IMR-90 (cell line): ENCODE measurements around the gene CISTR. TPM values are rescaled to one million over a fixed set of nuclear protein-coding genes. Genes with fewer than 3 reads are reported as not detected.
A peak's percentile ranks its signal among the peaks of the same experiment; 100 is the strongest.

Experiments used
- ATAC-seq: fragments of 200-7000 bp; cut with Tn5 transposase; 2 replicates; pipeline ENCODE4 v1.9.1; 2020; ENCODE audit warnings: low read depth, mild to moderate bottlenecking, moderate library complexity
- BruUV-seq: library from RNA; stranded (reverse); fragments of 400-500 nt; replicated peaks from 2 replicates; lab custom pipeline; 2021; lab: Mats Ljungman, UMichigan
- CTCF ChIA-PET: fragments of 300-600 bp; formaldehyde crosslinking; extraction: SDS; loops from one replicate; lab custom pipeline; 2021; ENCODE audit warnings: antibody characterized with exemption; lab: Yijun Ruan, JAX
- POLR2A ChIA-PET: fragments of 300-600 bp; sonication (Branson Sonifier 250); formaldehyde crosslinking; loops from one replicate; lab custom pipeline; 2022; ENCODE audit warnings: antibody characterized with exemption; ENCODE audit not compliant: unreplicated experiment; lab: Charles Lee
- DNase-seq: peaks from one replicate; pipeline ENCODE4 v3.0.0; 2013
- H2AFZ ChIP-seq: replicated peaks from 2 replicates; pipeline ENCODE3; 2013; ENCODE audit warnings: low read length, mild to moderate bottlenecking; ENCODE audit not compliant: poor library complexity
- H2AK5ac ChIP-seq: 2 replicates; pipeline ENCODE4 v1.6.1; 2013; ENCODE audit warnings: low read depth, low read length, inconsistent platforms
- H2AK9ac ChIP-seq: replicated peaks from 2 replicates; pipeline ENCODE3; 2013; ENCODE audit warnings: mild to moderate bottlenecking, low read depth, low read length, moderate library complexity; ENCODE audit not compliant: poor library complexity
- H2BK120ac ChIP-seq: 2 replicates; pipeline ENCODE4 v1.6.1; 2013; ENCODE audit warnings: low read depth, low read length, inconsistent platforms
- H2BK15ac ChIP-seq: 3 replicates; pipeline ENCODE4 v1.6.1; 2013; ENCODE audit warnings: low read depth, low read length, inconsistent platforms
- H2BK20ac ChIP-seq: 2 replicates; pipeline ENCODE4 v1.6.1; 2013; ENCODE audit warnings: low read depth, mild to moderate bottlenecking, inconsistent platforms, low read length, moderate library complexity
- H2BK5ac ChIP-seq: 2 replicates; pipeline ENCODE4 v1.6.1; 2013; ENCODE audit warnings: mild to moderate bottlenecking, low read depth, low read length, inconsistent platforms; ENCODE audit not compliant: poor library complexity, severe bottlenecking
- H3K14ac ChIP-seq: replicated peaks from 2 replicates; pipeline ENCODE4 v1.6.1; 2013; ENCODE audit warnings: low read depth, low read length, inconsistent platforms
- H3K18ac ChIP-seq: 2 replicates; pipeline ENCODE4 v1.6.1; 2013; ENCODE audit warnings: low read depth, low read length, control low read depth
- H3K23ac ChIP-seq: 2 replicates; pipeline ENCODE4 v1.6.1; 2013; ENCODE audit warnings: low read depth, low read length, inconsistent platforms
- H3K27ac ChIP-seq: 2 replicates; pipeline ENCODE4 v1.5.1; 2013; ENCODE audit warnings: mild to moderate bottlenecking, control low read depth, low read length; ENCODE audit not compliant: insufficient read depth
- H3K27me3 ChIP-seq: 2 replicates; pipeline ENCODE4 v1.6.1; 2013; ENCODE audit warnings: low read length; ENCODE audit not compliant: control insufficient read depth, insufficient read depth
- H3K36me3 ChIP-seq: 2 replicates; pipeline ENCODE4 v1.6.1; 2013; ENCODE audit warnings: low read length, mixed read lengths; ENCODE audit not compliant: control insufficient read depth, insufficient read depth
- H3K4ac ChIP-seq: 2 replicates; pipeline ENCODE4 v1.6.1; 2013; ENCODE audit warnings: low read depth, low read length, inconsistent platforms
- H3K4me1 ChIP-seq: 2 replicates; pipeline ENCODE4 v1.6.1; 2013; ENCODE audit warnings: low read length, mixed read lengths; ENCODE audit not compliant: control insufficient read depth, insufficient read depth
- H3K4me2 ChIP-seq: 2 replicates; pipeline ENCODE4 v1.6.1; 2013; ENCODE audit warnings: low read depth, mild to moderate bottlenecking, control low read depth, low read length, moderate library complexity
- H3K4me3 ChIP-seq: 2 replicates; pipeline ENCODE4 v1.5.1; 2013; ENCODE audit warnings: low read depth, mild to moderate bottlenecking, control low read depth, low read length, moderate library complexity; ENCODE audit not compliant: insufficient read depth
- H3K56ac ChIP-seq: 2 replicates; pipeline ENCODE4 v1.6.1; 2013; ENCODE audit warnings: low read length, inconsistent platforms; ENCODE audit not compliant: insufficient read depth; ENCODE audit errors: extremely low read depth
- H3K79me1 ChIP-seq, 2 experiments: 2 replicates each; pipeline ENCODE4 v1.6.1; 2013; ENCODE audit warnings: low read length in 2 of 2, inconsistent platforms in 1 of 2, low read depth in 1 of 2
- H3K9ac ChIP-seq: 2 replicates; pipeline ENCODE4 v1.6.1; 2013; ENCODE audit warnings: low read depth, low read length, control low read depth
- H3K9me1 ChIP-seq: 2 replicates; pipeline ENCODE4 v1.6.1; 2013; ENCODE audit warnings: low read length, inconsistent platforms; ENCODE audit not compliant: insufficient read depth
- H3K9me3 ChIP-seq: 2 replicates; pipeline ENCODE4 v1.6.1; 2013; ENCODE audit warnings: low read length; ENCODE audit not compliant: control insufficient read depth, insufficient read depth
- H4K20me1 ChIP-seq: 2 replicates; pipeline ENCODE4 v1.6.1; 2013; ENCODE audit warnings: low read length, inconsistent platforms; ENCODE audit not compliant: insufficient read depth
- H4K5ac ChIP-seq: 2 replicates; pipeline ENCODE4 v1.6.1; 2013; ENCODE audit warnings: mild to moderate bottlenecking, low read depth, low read length, control low read depth
- H4K8ac ChIP-seq, 2 experiments: 2 replicates each; pipeline ENCODE4 v1.6.1; 2013; ENCODE audit warnings: low read depth in 2 of 2, low read length in 2 of 2, control low read depth in 1 of 2, inconsistent platforms in 1 of 2
- H4K91ac ChIP-seq: 2 replicates; pipeline ENCODE4 v1.6.1; 2013; ENCODE audit warnings: low read depth, low read length, inconsistent platforms; ENCODE audit not compliant: insufficient read depth
- ELK1 ChIP-seq: fragments of 150-350 bp; IDR thresholded peaks from 2 replicates; pipeline ENCODE4 v1.6.1; 2016; ENCODE audit warnings: low read depth, mild to moderate bottlenecking, low read length, moderate library complexity, borderline replicate concordance
- MXI1 ChIP-seq: IDR thresholded peaks from 2 replicates; pipeline ENCODE4 v1.6.1; 2012; ENCODE audit warnings: low read depth, mild to moderate bottlenecking, low read length, moderate library complexity, borderline replicate concordance
- NFE2L2 ChIP-seq: fragments of 150-350 bp; IDR thresholded peaks from 2 replicates; pipeline ENCODE4 v1.6.1; 2016; ENCODE audit warnings: low read depth, mild to moderate bottlenecking, low read length
- WGBS, 2 experiments: methylation state at CpG; one replicate each; pipeline versions ENCODE4 v1.1.5 to v1.1.7; 2013; ENCODE audit warnings: missing lambda C conversion rate in 2 of 2; ENCODE audit not compliant: insufficient read length in 1 of 2; ENCODE audit errors: extremely low coverage in 2 of 2; 5-methylcytosine and 5-hydroxymethylcytosine counted together
- dilution Hi-C: fragments of 300-500 bp; cut with HindIII; formaldehyde crosslinking; loops from one replicate; pipeline ENCODE4 v1.14.3; 2018; ENCODE audit warnings: low sequenced_read_pairs; ENCODE audit not compliant: unreplicated experiment
- in situ Hi-C: fragments of 300-500 bp; cut with MboI; formaldehyde crosslinking; loops from 3 replicates; pipeline ENCODE4 v1.14.3; 2019; ENCODE audit warnings: low sequenced_read_pairs, inconsistent platforms, mixed read lengths
- intact Hi-C: fragments of 100-400 bp; cut with micrococcal nuclease; formaldehyde crosslinking; loops from 2 replicates; pipeline ENCODE4 v1.10.0; 2022
- polyA plus RNA-seq, 3 experiments: library from polyadenylated mRNA; depleted of rRNA; stranded (reverse); fragments of >200 nt; gene quantifications; 2 replicates each; pipeline ENCODE4 v1.2.3, GENCODE V29; 2012; ENCODE audit warnings: low replicate concordance in 1 of 3
- total RNA-seq: library from RNA; depleted of rRNA; stranded (reverse); fragments of >200 nt; gene quantifications from 2 replicates; pipeline ENCODE4 v1.2.3, GENCODE V29; 2012

Gene CISTR
- total and polyA plus RNA-seq, 2 of the 4 experiments (the other 2 are of a cell fraction): not detected

GRCh38 chr12:53768976-53769375 lies 17.2 kb upstream of the CISTR start:
- no TSS peak for BruUV-seq
- Histone ChIP-seq H3K4me3 (no peak overlapping the region), H4K91ac (peak overlapping the region; percentile 86; the same call in 1 of the 2 replicates), H4K5ac (no peak overlapping the region), H2AK5ac (peak overlapping the region; percentile 2), H3K9me3 (no peaks in the 10 kb centered on the region), H3K9ac (no peak overlapping the region), H2AK9ac (peak overlapping the region; percentile 37), H4K8ac (0 out of 4 replicates have a peak overlapping the region, but pooled peaks of 1 of the 2 experiments have one; percentile 43), H2BK20ac (peak overlapping the region; percentile 94), H3K4me1 (peaks cover 13% of the 10 kb centered on the region), H3K27ac (no peak overlapping the region), H3K36me3 (no peaks in the 10 kb centered on the region), H3K79me1 (no peaks in the 10 kb centered on the region), H3K23ac (0 out of 2 replicates have a peak overlapping the region, but pooled peaks have one; percentile 7), H3K27me3 (peaks cover 4% of the 10 kb centered on the region; the same call in 1 of the 2 replicates), H2BK120ac (peak overlapping the region; percentile 89), H2BK15ac (peak overlapping the region; percentile 49; the same call in 2 of the 3 replicates), H2BK5ac (no peak overlapping the region), H3K4ac (peak overlapping the region; percentile 67), H4K20me1 (no peaks in the 10 kb centered on the region), H3K4me2 (no peak overlapping the region), H3K56ac (no peak overlapping the region), H3K14ac (peak overlapping the region; percentile 64), H3K18ac (no peak overlapping the region), H3K9me1 (peaks cover 13% of the 10 kb centered on the region), H2AFZ (no peak overlapping the region)
- POLR2A ChIA-PET: no interaction called here
- no CpG with 5 or more reads among the region's 5 CpGs for WGBS, 2 experiments
- no peak for DNase-seq
- dilution Hi-C loops: no loop called here
- ATAC-seq: no peak
- intact Hi-C loops: loop anchor here (5.0 kb wide), 1 partner anchor 218 kb away; the partner anchor contains the start of gene HOXC10
- CTCF ChIA-PET: interaction anchor here (1.1 kb wide), 1 partner anchor 12 kb away, joined by 3 read pairs; no protein-coding TSS in a partner anchor
- TF ChIP-seq ELK1 (no peak), NFE2L2 (no peak), MXI1 (no peak)
- in situ Hi-C loops: loop anchor here (10.0 kb wide), 1 partner anchor 226 kb away; no protein-coding TSS in a partner anchor
